Measurements from ENCODE around the gene YES1.

The YES1 gene

GRCh38 chr18:825891-826585, 14.0 kb upstream of the YES1 start:
- Histone ChIP-seq H3K9me3 (no peaks in the 10 kb centered on the region), H3K4me2 (no peak overlapping the region), H3K9ac (no peak overlapping the region), H3K36me3 (no peaks in the 10 kb centered on the region), H3K4me1 (peaks cover 20% of the 10 kb centered on the region), H4K20me1 (no peaks in the 10 kb centered on the region), H3K27me3 (no peaks in the 10 kb centered on the region), H3K4me3 (no peak overlapping the region), H3K27ac (no peak overlapping the region)
- TF ChIP-seq Cebpa-rat (IDR thresholded peaks at IDR 0.05) = no peak

GRCh38 chr18:824179-824578, 12.1 kb upstream of the YES1 start:
- Histone ChIP-seq H3K4me3 (no peak overlapping the region), H3K4me2 (no peak overlapping the region), H3K27me3 (no peaks in the 10 kb centered on the region), H3K27ac (no peak overlapping the region), H3K36me3 (no peaks in the 10 kb centered on the region), H3K4me1 (peaks cover 9% of the 10 kb centered on the region), H4K20me1 (no peaks in the 10 kb centered on the region), H3K9me3 (no peaks in the 10 kb centered on the region), H3K9ac (no peak overlapping the region)
- TF ChIP-seq Cebpa-rat (IDR thresholded peaks at IDR 0.05) = no peak

GRCh38 chr18:820591-821165, 8.6 kb upstream of the YES1 start:
- Histone ChIP-seq H3K36me3 (no peaks in the 10 kb centered on the region), H3K4me1 (peaks cover 9% of the 10 kb centered on the region), H3K27me3 (no peaks in the 10 kb centered on the region), H3K27ac (no peak overlapping the region), H3K4me2 (peak overlapping the region; percentile 45), H3K9ac (no peak overlapping the region), H4K20me1 (no peaks in the 10 kb centered on the region), H3K9me3 (no peaks in the 10 kb centered on the region), H3K4me3 (no peak overlapping the region)
- no peak for TF ChIP-seq Cebpa-rat (IDR thresholded peaks at IDR 0.05)

- H4K20me1 ChIP-seq = no peaks in the 10 kb centered on the region
- TF ChIP-seq Cebpa-rat (IDR thresholded peaks at IDR 0.05) = no peak
- no peaks in the 10 kb centered on the region for H3K9me3 ChIP-seq
- no peak overlapping the region for H3K9ac ChIP-seq
- no peaks in the 10 kb centered on the region for H3K36me3 ChIP-seq
- no peak overlapping the region for H3K4me3 ChIP-seq
- H3K27ac ChIP-seq = no peak overlapping the region
- peaks cover 29% of the 10 kb centered on the region for H3K4me1 ChIP-seq
- no peak overlapping the region for H3K4me2 ChIP-seq
- H3K27me3 ChIP-seq = no peaks in the 10 kb centered on the region
Observed at GRCh38 chr18:816869-817268, 4.8 kb upstream of the YES1 start.

- no peak overlapping the region for H3K4me2 ChIP-seq
- no peaks in the 10 kb centered on the region for H4K20me1 ChIP-seq
- no peaks in the 10 kb centered on the region for H3K27me3 ChIP-seq
- no peak overlapping the region for H3K9ac ChIP-seq
- H3K4me3 ChIP-seq = no peak overlapping the region
- no peaks in the 10 kb centered on the region for H3K9me3 ChIP-seq
- H3K4me1 ChIP-seq = peaks cover 27% of the 10 kb centered on the region
- no peak for TF ChIP-seq Cebpa-rat (IDR thresholded peaks at IDR 0.05)
- no peak overlapping the region for H3K27ac ChIP-seq
- no peaks in the 10 kb centered on the region for H3K36me3 ChIP-seq
Observed at GRCh38 chr18:816088-816653, 4.1 kb upstream of the YES1 start.

GRCh38 chr18:815353-815752, 3.3 kb upstream of the YES1 start:
- H3K27me3 ChIP-seq = no peaks in the 10 kb centered on the region
- no peak overlapping the region for H3K4me2 ChIP-seq
- peaks cover 26% of the 10 kb centered on the region for H3K4me1 ChIP-seq
- H3K9ac ChIP-seq = no peak overlapping the region
- peaks cover 7% of the 10 kb centered on the region; the same call in 1 of the 2 replicates for H4K20me1 ChIP-seq
- no peak overlapping the region for H3K4me3 ChIP-seq
- no peak for TF ChIP-seq Cebpa-rat (IDR thresholded peaks at IDR 0.05)
- H3K36me3 ChIP-seq = no peaks in the 10 kb centered on the region
- no peak overlapping the region for H3K27ac ChIP-seq
- no peaks in the 10 kb centered on the region for H3K9me3 ChIP-seq

- H3K4me3 ChIP-seq = no peak overlapping the region
- H3K27ac ChIP-seq = no peak overlapping the region
- peaks cover 16% of the 10 kb centered on the region for H4K20me1 ChIP-seq
- peak overlapping the region; percentile 81; the same call in 1 of the 2 replicates for H3K4me2 ChIP-seq
- H3K9me3 ChIP-seq = no peaks in the 10 kb centered on the region
- H3K4me1 ChIP-seq = peaks cover 34% of the 10 kb centered on the region
- no peaks in the 10 kb centered on the region for H3K27me3 ChIP-seq
- H3K36me3 ChIP-seq = no peaks in the 10 kb centered on the region
- no peak for TF ChIP-seq Cebpa-rat (IDR thresholded peaks at IDR 0.05)
- no peak overlapping the region for H3K9ac ChIP-seq
Observed at GRCh38 chr18:814300-815084, 2.5 kb upstream of the YES1 start.

DNA sequence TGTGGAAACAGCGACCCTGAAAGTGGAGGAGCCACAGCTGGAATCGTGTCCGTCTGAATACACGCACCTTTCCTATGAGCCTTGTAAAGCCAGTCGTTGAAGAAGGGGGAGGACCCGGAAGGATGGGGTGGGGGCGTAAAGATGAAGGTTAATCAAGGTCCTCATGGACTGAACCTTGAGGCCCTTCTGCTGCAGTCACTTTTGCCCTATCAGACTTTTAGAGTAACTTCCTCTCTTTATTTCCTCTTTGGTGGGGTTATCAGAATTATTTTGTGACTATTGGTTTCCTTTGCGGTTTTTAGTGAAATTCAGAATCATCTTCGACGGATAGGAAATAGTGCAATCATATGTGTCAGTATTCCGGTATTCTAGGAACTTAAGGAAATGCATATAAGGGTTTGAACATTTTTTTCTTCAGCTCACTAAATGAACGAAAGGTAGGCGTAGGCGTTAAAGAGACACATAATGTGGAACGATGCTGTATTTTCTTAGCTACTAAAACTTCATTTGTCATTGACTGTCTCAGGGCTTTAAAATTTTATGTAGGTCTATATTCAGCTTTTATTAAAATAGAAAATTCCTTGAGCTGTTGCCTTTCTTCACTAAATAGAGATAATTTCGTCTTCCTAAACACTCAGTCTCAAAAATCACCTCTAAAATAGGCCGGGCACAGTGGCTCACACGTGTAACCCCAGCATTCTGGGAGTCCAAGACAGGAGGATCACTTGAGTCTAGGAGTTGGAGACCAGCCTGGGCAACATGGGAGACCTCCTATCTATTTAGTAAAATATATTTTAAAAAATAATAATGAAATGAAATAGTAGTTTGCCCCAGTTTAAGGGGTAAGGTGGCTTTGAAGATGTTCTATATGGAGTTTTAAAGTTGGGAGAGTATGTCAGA, 1.4 kb upstream of the YES1 start:
- peaks cover 42% of the 10 kb centered on the region for H3K4me1 ChIP-seq
- TF ChIP-seq Cebpa-rat (IDR thresholded peaks at IDR 0.05) = no peak
- no peaks in the 10 kb centered on the region for H3K27me3 ChIP-seq
- H3K4me3 ChIP-seq = peak overlapping the region; percentile 91
- peak overlapping the region; percentile 81 for H3K4me2 ChIP-seq
- H3K9me3 ChIP-seq = no peaks in the 10 kb centered on the region
- H3K9ac ChIP-seq = peak overlapping the region; percentile 96
- H3K27ac ChIP-seq = peak overlapping the region; percentile 95
- no peaks in the 10 kb centered on the region for H3K36me3 ChIP-seq
- H4K20me1 ChIP-seq = peaks cover 27% of the 10 kb centered on the region

Measured in BLaER1 (cell line).